ENCODE results near the gene WNK4. TPM values are rescaled to one million over a fixed set of nuclear protein-coding genes. Genes with fewer than 3 reads are reported as not detected.

Gene WNK4
- total RNA-seq, 2 experiments from 2014 or later, result 0.42 to 0.74 TPM

DNA sequence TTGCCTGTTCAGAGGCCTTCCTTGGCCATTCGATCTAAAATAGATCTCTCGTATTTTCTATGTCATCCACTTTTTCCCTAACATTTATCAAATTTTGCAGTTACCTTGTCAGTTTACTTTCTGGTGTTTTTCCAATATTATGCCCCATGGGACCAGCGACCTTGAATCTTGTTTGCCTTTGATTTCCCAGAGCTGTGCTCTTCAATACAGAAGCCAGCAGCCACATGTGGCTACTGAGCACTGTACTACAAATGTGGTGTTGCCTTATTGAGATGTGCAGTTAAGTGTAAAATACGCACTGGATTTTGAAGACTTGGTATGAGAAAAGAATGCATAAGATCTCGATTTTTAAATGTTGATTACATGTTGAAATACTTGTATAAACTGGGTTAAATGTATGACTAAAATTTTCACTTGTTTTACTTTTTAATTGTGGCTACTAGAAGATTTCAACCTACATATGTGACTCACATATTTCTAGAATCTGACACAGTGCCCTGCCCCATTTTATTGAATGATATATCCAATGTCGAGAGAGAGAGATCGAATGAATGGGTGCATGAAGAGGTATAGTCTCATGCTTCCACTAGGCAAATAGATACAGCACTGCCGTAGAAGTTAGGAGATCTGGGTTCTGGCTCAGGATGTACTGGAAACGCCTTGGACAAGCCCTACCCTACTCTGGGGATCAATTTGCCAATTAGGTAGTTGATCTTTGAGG, 52.0 kb downstream of the WNK4 start:
- Mint-ChIP-seq H3K27ac (peak overlapping the region; percentile 98), H3K4me3 (peak overlapping the region; percentile 95), H3K36me3 (ENCODE audit: low read depth) (peaks cover 25% of the 10 kb centered on the region), H3K27me3 (no peaks in the 10 kb centered on the region), H3K4me1 (ENCODE audit: low read depth) (peaks cover 22% of the 10 kb centered on the region), H3K9me3 (no peaks in the 10 kb centered on the region)
- DNase-seq (no peak), ATAC-seq (ENCODE audit: poor library complexity) (peak; percentile 20)
- ChIA-PET POLR2A (interaction anchor here (1.0 to 5.1 kb wide), 8 partner anchors 9 to 652 kb away, joined by 3 to 50 read pairs (median 6); partner anchors contain the start of genes BECN1, DHX8, RPL27 and STAT3), CTCF (interaction anchor here (1.0 to 4.4 kb wide), 4 partner anchors 9 to 651 kb away, joined by 3 to 39 read pairs (median 10); partner anchors contain the start of genes BECN1, DHX8 and RPL27)
- Histone ChIP-seq H3K9me3 (ENCODE audit: control insufficient read depth in 1 of 2, insufficient read depth in 1 of 2, low read length in 2 of 2) (no peaks in the 10 kb centered on the region), H3K36me3 (ENCODE audit: insufficient read depth, low read length) (peaks cover 21% of the 10 kb centered on the region), H3K27me3 (ENCODE audit: control insufficient read depth in 1 of 2, insufficient read depth in 2 of 2, low read length in 2 of 2) (no peaks in the 10 kb centered on the region), H3K4me3 (ENCODE audit: low read length) (peak overlapping the region; percentile 93), H3K4me1 (ENCODE audit: insufficient read depth, low read length) (peaks cover 24% of the 10 kb centered on the region), H3K27ac (ENCODE audit: low read depth in 1 of 2, low read length in 2 of 2) (peak overlapping the region; percentile 86 to 88)
- TF ChIP-seq CTCF (IDR thresholded peaks at IDR 0.05), result no peak
- intact Hi-C loops (cut with DNase I, micrococcal nuclease), result loop anchor here (2.0 to 5.0 kb wide), 7 partner anchors 35 to 650 kb away; partner anchors contain the start of genes BRCA1 (in 1 of the 2), CNTD1 (in 1 of the 2), COA3 (in 1 of the 2) and DHX8 (in 1 of the 2)

GRCh38 chr17:42832934-42833766, 52.7 kb downstream of the WNK4 start, which contains the start of gene PSME3:
Gene PSME3 (plus strand): TSS chr17:42833397. CDS start chr17:42833632, 235 bp downstream.
- no peak for TF ChIP-seq CTCF (IDR thresholded peaks at IDR 0.05)
- H3K9me3 Mint-ChIP-seq, result no peaks in the 10 kb centered on the region
- no peaks in the 10 kb centered on the region for H3K9me3 ChIP-seq (ENCODE audit: control insufficient read depth in 1 of 2, insufficient read depth in 1 of 2, low read length in 2 of 2)
- H3K27me3 ChIP-seq (ENCODE audit: control insufficient read depth in 1 of 2, insufficient read depth in 2 of 2, low read length in 2 of 2), result no peaks in the 10 kb centered on the region
- peaks cover 28% of the 10 kb centered on the region for H3K36me3 ChIP-seq (ENCODE audit: insufficient read depth, low read length)
- H3K27ac ChIP-seq (ENCODE audit: low read depth in 1 of 2, low read length in 2 of 2), result peak within 1 kb of the TSS; percentile 86 to 88
- ATAC-seq (ENCODE audit: poor library complexity), result peak; percentile 87
- H3K36me3 Mint-ChIP-seq (ENCODE audit: low read depth), result peaks cover 33% of the 10 kb centered on the region
- no peaks in the 10 kb centered on the region for H3K27me3 Mint-ChIP-seq
- H3K4me1 Mint-ChIP-seq (ENCODE audit: low read depth), result peaks cover 27% of the 10 kb centered on the region
- ChIA-PET CTCF (interaction anchor here (1.0 to 4.4 kb wide), 6 partner anchors 9 to 651 kb away, joined by 3 to 39 read pairs (median 6); partner anchors contain the start of genes BECN1, DHX8 and RPL27), POLR2A (interaction anchor here (0.8 to 5.1 kb wide), 13 partner anchors 9 to 651 kb away, joined by 3 to 50 read pairs (median 5); partner anchors contain the start of genes BECN1, CNTD1, COA3 and DHX8)
- DNase-seq, result peak; percentile 76 to 95 (median 86)
- intact Hi-C loops (cut with DNase I, micrococcal nuclease), result loop anchor here (1.0 to 5.0 kb wide), 9 partner anchors 9 to 649 kb away; partner anchors contain the start of genes RPL27 (in 2 of the 2), BECN1 (in 1 of the 2), BRCA1 (in 1 of the 2) and CNTD1 (in 1 of the 2)
- peak within 1 kb of the TSS; percentile 98 for H3K27ac Mint-ChIP-seq
- peaks cover 24% of the 10 kb centered on the region for H3K4me1 ChIP-seq (ENCODE audit: insufficient read depth, low read length)
- H3K4me3 Mint-ChIP-seq, result peak within 1 kb of the TSS; percentile 95
- peak within 1 kb of the TSS; percentile 93 for H3K4me3 ChIP-seq (ENCODE audit: low read length)
